ENCODE results near the gene KDM4C. TPM values are rescaled to one million over a fixed set of nuclear protein-coding genes. Genes with fewer than 3 reads are reported as not detected.

KDM4C gene
- total and polyA plus RNA-seq, 8 donors: 6.7 to 129 (median 79.9) TPM

GRCh38 chr9:6931913-6932312 lies 174.1 kb downstream of the KDM4C start:
- TF ChIP-seq POLR2AphosphoS5 (IDR thresholded peaks at IDR 0.05) (peak in 2 of 3 donors; percentile 14 to 33), EP300 (IDR thresholded peaks at IDR 0.05) (no peak), POLR2A (IDR thresholded peaks at IDR 0.05) (no peak)
- TF ChIP-seq, protein P1, sequence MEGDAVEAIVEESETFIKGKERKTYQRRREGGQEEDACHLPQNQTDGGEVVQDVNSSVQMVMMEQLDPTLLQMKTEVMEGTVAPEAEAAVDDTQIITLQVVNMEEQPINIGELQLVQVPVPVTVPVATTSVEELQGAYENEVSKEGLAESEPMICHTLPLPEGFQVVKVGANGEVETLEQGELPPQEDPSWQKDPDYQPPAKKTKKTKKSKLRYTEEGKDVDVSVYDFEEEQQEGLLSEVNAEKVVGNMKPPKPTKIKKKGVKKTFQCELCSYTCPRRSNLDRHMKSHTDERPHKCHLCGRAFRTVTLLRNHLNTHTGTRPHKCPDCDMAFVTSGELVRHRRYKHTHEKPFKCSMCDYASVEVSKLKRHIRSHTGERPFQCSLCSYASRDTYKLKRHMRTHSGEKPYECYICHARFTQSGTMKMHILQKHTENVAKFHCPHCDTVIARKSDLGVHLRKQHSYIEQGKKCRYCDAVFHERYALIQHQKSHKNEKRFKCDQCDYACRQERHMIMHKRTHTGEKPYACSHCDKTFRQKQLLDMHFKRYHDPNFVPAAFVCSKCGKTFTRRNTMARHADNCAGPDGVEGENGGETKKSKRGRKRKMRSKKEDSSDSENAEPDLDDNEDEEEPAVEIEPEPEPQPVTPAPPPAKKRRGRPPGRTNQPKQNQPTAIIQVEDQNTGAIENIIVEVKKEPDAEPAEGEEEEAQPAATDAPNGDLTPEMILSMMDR (IDR thresholded peaks at IDR 0.05): no peak
- Histone ChIP-seq H3K4me3 (no peak overlapping the region), H3K4me1 (peaks cover 6 to 50% (median 32%) of the 10 kb centered on the region in 4 donors), H3K27me3 (no peaks in the 10 kb centered on the region), H3K36me3 (no peaks in the 10 kb centered on the region), H3K27ac (peak overlapping the region in 2 of 5 donors; percentile 35 to 56), H3K9me3 (no peaks in the 10 kb centered on the region)
- peak; percentile 41 to 68 for DNase-seq
- WGBS, 5 donors: 50 to 65% (median 53%) methylated on average over 4 of the region's 4 CpGs
- intact Hi-C loops (cut with DNase I; ENCODE audit: low total_unique reads): no loop called here

DNA sequence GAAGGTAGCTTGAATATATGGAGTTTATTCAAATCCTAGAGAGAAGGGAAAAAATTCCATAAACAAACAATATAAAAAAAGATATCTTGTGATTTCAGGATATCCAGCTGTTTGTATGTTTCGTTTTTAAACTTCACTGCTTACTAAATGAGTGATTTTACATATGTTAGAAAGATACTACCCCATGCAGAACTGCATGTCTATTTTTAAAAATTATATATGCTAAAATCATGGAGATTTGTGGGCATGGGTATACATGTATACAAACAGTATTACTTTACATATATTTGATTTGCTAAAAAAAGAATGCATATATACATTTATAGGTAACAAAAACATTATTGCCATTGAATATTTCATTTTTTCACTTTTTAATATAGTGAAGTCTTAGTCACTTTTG lies 178.3 kb downstream of the KDM4C start:
- peaks cover 6 to 36% (median 23%) of the 10 kb centered on the region in 4 donors for H3K4me1 ChIP-seq
- WGBS, 5 donors: 79 to 88% (median 80%) methylated on average over 1 of the region's 1 CpG
- no peaks in the 10 kb centered on the region for H3K36me3 ChIP-seq
- TF ChIP-seq, protein P1 (IDR thresholded peaks at IDR 0.05): no peak
- TF ChIP-seq POLR2AphosphoS5 (IDR thresholded peaks at IDR 0.05): no peak
- TF ChIP-seq EP300 (IDR thresholded peaks at IDR 0.05): no peak
- TF ChIP-seq POLR2A (IDR thresholded peaks at IDR 0.05): no peak
- H3K27ac ChIP-seq: no peak overlapping the region
- no peaks in the 10 kb centered on the region for H3K27me3 ChIP-seq
- no peak overlapping the region for H3K4me3 ChIP-seq
- no peaks in the 10 kb centered on the region for H3K9me3 ChIP-seq
- intact Hi-C loops (cut with DNase I; ENCODE audit: low total_unique reads): no loop called here
- no peak for DNase-seq

DNA sequence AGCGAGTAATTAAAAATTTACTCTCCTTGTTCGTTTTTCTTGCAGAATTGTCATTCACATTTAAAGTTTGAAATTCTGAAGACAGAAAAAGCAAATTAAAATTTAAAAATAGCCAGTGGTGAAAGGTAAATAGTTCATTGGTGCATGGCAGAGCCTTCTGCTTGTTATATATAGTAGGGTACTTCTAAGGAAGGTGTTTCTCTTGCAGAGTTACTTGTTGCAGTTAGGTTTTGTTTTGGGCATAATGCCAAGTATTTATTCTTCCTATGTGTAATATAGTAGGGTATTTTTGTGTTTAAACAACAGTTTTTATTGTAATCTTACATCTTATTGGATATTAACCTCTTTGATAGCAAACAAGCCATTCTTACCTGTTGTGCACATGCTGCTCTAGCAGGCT lies 179.4 kb downstream of the KDM4C start:
- Histone ChIP-seq H3K4me1 (peaks cover 4 to 28% (median 16%) of the 10 kb centered on the region in 4 donors), H3K27ac (no peak overlapping the region), H3K4me3 (no peak overlapping the region), H3K36me3 (no peaks in the 10 kb centered on the region), H3K9me3 (no peaks in the 10 kb centered on the region), H3K27me3 (no peaks in the 10 kb centered on the region)
- WGBS, 5 donors: 93 to 100% (median 98%) methylated on average over 2 of the region's 2 CpGs
- intact Hi-C loops (cut with DNase I; ENCODE audit: low total_unique reads): no loop called here
- TF ChIP-seq EP300 (IDR thresholded peaks at IDR 0.05) (no peak), POLR2AphosphoS5 (IDR thresholded peaks at IDR 0.05) (no peak), POLR2A (IDR thresholded peaks at IDR 0.05) (no peak)
- TF ChIP-seq, protein P1 (IDR thresholded peaks at IDR 0.05): no peak
- DNase-seq: no peak

GRCh38 chr9:6938447-6938846 lies 180.7 kb downstream of the KDM4C start:
- intact Hi-C loops (cut with DNase I; ENCODE audit: low total_unique reads): no loop called here
- DNase-seq: no peak
- WGBS, 5 donors: 40 to 79% (median 66%) methylated on average over 3 of the region's 3 CpGs
- no peak for TF ChIP-seq POLR2A (IDR thresholded peaks at IDR 0.05)
- TF ChIP-seq, protein P1 (IDR thresholded peaks at IDR 0.05): no peak
- TF ChIP-seq POLR2AphosphoS5 (IDR thresholded peaks at IDR 0.05): no peak
- no peak for TF ChIP-seq EP300 (IDR thresholded peaks at IDR 0.05)
- no peak overlapping the region for H3K4me3 ChIP-seq
- no peak overlapping the region for H3K27ac ChIP-seq
- H3K27me3 ChIP-seq: no peaks in the 10 kb centered on the region
- peaks cover 0 to 3% (median 0%) of the 10 kb centered on the region in 4 donors for H3K36me3 ChIP-seq
- no peaks in the 10 kb centered on the region for H3K9me3 ChIP-seq
- peaks cover 0 to 16% (median 6%) of the 10 kb centered on the region in 4 donors for H3K4me1 ChIP-seq
